ENCODE measurements around the gene HIP1R. TPM values are rescaled to one million over a fixed set of nuclear protein-coding genes. Genes with fewer than 3 reads are reported as not detected.

Gene HIP1R
- total and polyA plus RNA-seq, 2 experiments from 2014 or later, result 7.6 to 16.3 TPM

DNA sequence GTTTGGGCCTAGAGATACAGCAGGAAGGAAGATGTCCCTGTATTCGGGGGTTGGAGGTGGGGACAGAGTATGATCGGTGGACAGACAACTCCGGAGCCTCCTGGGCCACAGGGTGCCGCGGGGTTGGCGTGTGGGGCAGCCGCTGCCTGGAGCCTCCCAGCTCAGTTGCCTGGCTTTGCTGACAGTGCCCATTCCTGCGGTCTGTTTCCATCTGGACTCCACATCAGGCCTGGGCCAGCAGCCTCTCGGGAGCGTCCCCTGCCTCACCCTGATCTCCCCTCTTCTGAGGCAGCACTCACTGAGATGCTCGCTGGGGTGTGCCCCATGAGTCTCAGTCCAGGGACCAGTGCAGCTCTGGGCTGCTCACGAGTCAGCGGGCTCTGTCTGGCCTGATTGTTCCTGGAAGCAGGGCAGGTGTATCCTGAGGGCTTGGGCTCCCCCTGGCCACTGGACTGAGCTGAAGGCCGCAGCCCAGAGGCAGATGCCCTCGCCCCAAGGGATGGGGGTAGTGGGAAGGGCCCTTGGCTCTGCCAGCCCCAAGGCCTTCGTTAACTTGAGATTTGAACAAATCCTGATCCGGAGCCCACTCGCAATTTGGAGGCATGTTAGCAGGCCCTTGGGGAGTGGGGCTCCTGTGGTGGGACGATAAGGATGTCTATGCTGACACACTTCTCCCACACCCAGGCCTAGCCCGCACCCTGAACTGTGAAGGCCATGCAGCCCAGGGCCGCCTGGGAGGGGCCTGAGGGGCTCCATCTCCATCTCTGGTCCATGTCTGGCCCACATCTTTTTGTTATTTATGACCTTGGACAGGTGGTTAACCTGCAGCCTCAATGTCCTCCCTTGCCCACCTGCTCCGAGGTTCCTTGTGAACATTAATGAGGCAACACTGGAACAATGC lies 7.5 kb downstream of the HIP1R start:
- WGBS, 2 experiments (ENCODE audit: low coverage in 1 of 2, low lambda C conversion rate in 2 of 2, missing lambda C conversion rate in 2 of 2), result 90% methylated on average over 19 to 22 of the region's 22 CpGs
- no peak for DNase-seq
- no peak for TF ChIP-seq EZH2phosphoT487 (IDR thresholded peaks at IDR 0.05; ENCODE audit: insufficient read depth, low read depth)
- no peak for TF ChIP-seq EZH2 (IDR thresholded peaks at IDR 0.05; ENCODE audit: insufficient read depth, poor library complexity, severe bottlenecking)

DNA sequence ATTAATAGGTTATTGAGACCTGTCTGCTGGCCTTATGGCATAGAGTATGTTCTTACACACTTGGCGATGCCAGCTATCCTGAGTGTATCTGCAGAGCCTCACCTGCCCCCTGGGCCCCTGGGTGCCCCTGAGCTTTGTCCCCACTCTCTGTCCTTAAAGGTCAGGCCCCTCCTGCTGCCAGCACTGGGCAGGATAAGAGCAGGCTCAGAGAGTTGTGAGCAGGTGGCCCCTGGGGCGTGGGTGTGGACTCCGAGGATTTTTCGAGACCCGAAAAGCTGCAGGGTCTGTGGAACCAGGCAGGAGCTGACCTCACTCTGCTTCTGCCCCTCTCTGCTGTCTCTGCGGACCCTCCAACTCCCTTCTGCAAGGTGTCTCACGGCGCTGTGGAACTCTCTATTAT lies 8.2 kb downstream of the HIP1R start:
- no peak overlapping the region for H2AFZ ChIP-seq
- H3F3A ChIP-seq (ENCODE audit: insufficient read depth), result peaks cover 7% of the 10 kb centered on the region; the same call in 1 of the 2 replicates
- H3K4me2 ChIP-seq (ENCODE audit: unreplicated experiment), result no peak overlapping the region
- H3K36me3 ChIP-seq (ENCODE audit: low read depth), result no peaks in the 10 kb centered on the region
- DNase-seq, result no peak
- peaks cover 21% of the 10 kb centered on the region for H3K4me1 ChIP-seq (ENCODE audit: insufficient read depth)
- H3K27me3 ChIP-seq (replicated peaks; ENCODE audit: insufficient read depth), result no peaks in the 10 kb centered on the region
- in situ Hi-C loops (cut with MboI), result no loop called here
- H3K79me2 ChIP-seq (ENCODE audit: insufficient read depth), result peaks cover 7% of the 10 kb centered on the region; the same call in 1 of the 2 replicates
- no peak overlapping the region for H3K9ac ChIP-seq
- H4K20me1 ChIP-seq (ENCODE audit: insufficient read depth), result no peaks in the 10 kb centered on the region
- no peaks in the 10 kb centered on the region for H3K9me3 ChIP-seq (ENCODE audit: low read depth)
- TF ChIP-seq EZH2 (IDR thresholded peaks at IDR 0.05; ENCODE audit: insufficient read depth, poor library complexity, severe bottlenecking), result no peak
- TF ChIP-seq EZH2phosphoT487 (IDR thresholded peaks at IDR 0.05; ENCODE audit: insufficient read depth, low read depth), result no peak
- H3K27ac ChIP-seq, result no peak overlapping the region
- no peaks in the 10 kb centered on the region for H3K9me2 ChIP-seq (ENCODE audit: insufficient read depth)
- WGBS, 2 experiments (ENCODE audit: low coverage in 1 of 2, low lambda C conversion rate in 2 of 2, missing lambda C conversion rate in 2 of 2), result 89 to 90% methylated on average over 8 of the region's 8 CpGs
- no peak overlapping the region for H3K4me3 ChIP-seq

More for the DNA sequence above, 7.5 kb downstream of the HIP1R start:
- Histone ChIP-seq H4K20me1 (ENCODE audit: insufficient read depth) (no peaks in the 10 kb centered on the region), H3K4me3 (no peak overlapping the region), H2AFZ (no peak overlapping the region), H3F3A (ENCODE audit: insufficient read depth) (peaks cover 7% of the 10 kb centered on the region; the same call in 1 of the 2 replicates), H3K27ac (no peak overlapping the region), H3K4me2 (ENCODE audit: unreplicated experiment) (no peak overlapping the region), H3K79me2 (ENCODE audit: insufficient read depth) (peaks cover 12% of the 10 kb centered on the region), H3K9ac (no peak overlapping the region), H3K36me3 (ENCODE audit: low read depth) (no peaks in the 10 kb centered on the region), H3K9me3 (ENCODE audit: low read depth) (no peaks in the 10 kb centered on the region), H3K9me2 (ENCODE audit: insufficient read depth) (no peaks in the 10 kb centered on the region), H3K4me1 (ENCODE audit: insufficient read depth) (peaks cover 21% of the 10 kb centered on the region), H3K27me3 (replicated peaks; ENCODE audit: insufficient read depth) (no peaks in the 10 kb centered on the region)
- in situ Hi-C loops (cut with MboI), result no loop called here

DNA sequence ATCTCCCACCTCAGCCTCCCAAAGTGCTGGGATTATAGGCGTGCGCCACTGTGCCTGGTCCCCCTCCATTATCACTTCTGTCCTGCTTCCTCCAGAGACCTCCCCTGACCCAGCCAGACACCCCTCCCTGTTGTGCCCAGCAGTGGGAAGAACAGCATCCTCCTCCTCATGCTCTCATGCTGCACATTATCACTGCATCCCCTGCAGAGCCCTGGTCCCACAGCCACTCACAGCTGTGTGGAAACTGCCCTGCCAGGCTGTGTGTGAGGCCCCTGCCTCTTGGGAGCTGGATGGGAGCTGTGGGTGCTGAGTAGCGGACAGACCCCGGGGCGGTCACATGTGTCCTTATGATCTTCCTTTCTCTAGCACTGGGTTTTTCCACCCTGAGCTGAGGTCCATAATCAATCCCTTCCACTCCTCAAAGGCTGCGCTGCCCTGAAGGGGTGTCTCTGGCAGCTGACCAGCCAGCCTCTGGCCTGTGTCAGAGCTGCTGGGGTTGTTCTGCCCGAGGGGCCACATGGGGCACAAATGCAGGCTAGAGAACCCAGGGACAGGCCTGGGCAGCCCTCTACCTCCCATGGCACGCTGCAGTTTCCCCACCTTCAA lies 9.2 kb downstream of the HIP1R start:
- Histone ChIP-seq H3K4me3 (no peak overlapping the region), H3K9me3 (ENCODE audit: low read depth) (no peaks in the 10 kb centered on the region), H3K9me2 (ENCODE audit: insufficient read depth) (no peaks in the 10 kb centered on the region), H3K4me2 (ENCODE audit: unreplicated experiment) (no peak overlapping the region), H3K36me3 (ENCODE audit: low read depth) (no peaks in the 10 kb centered on the region), H3K4me1 (ENCODE audit: insufficient read depth) (peaks cover 21% of the 10 kb centered on the region), H4K20me1 (ENCODE audit: insufficient read depth) (no peaks in the 10 kb centered on the region), H3K9ac (no peak overlapping the region), H3F3A (ENCODE audit: insufficient read depth) (peaks cover 7% of the 10 kb centered on the region; the same call in 1 of the 2 replicates), H3K27me3 (replicated peaks; ENCODE audit: insufficient read depth) (no peaks in the 10 kb centered on the region), H3K27ac (no peak overlapping the region), H2AFZ (no peak overlapping the region), H3K79me2 (ENCODE audit: insufficient read depth) (no peaks in the 10 kb centered on the region)
- in situ Hi-C loops (cut with MboI), result no loop called here
- 85 to 92% methylated on average over 8 of the region's 8 CpGs for WGBS, 2 experiments (ENCODE audit: low coverage in 1 of 2, low lambda C conversion rate in 2 of 2, missing lambda C conversion rate in 2 of 2)
- no peak for DNase-seq
- TF ChIP-seq EZH2 (IDR thresholded peaks at IDR 0.05; ENCODE audit: insufficient read depth, poor library complexity, severe bottlenecking), result no peak
- no peak for TF ChIP-seq EZH2phosphoT487 (IDR thresholded peaks at IDR 0.05; ENCODE audit: insufficient read depth, low read depth)

DNA sequence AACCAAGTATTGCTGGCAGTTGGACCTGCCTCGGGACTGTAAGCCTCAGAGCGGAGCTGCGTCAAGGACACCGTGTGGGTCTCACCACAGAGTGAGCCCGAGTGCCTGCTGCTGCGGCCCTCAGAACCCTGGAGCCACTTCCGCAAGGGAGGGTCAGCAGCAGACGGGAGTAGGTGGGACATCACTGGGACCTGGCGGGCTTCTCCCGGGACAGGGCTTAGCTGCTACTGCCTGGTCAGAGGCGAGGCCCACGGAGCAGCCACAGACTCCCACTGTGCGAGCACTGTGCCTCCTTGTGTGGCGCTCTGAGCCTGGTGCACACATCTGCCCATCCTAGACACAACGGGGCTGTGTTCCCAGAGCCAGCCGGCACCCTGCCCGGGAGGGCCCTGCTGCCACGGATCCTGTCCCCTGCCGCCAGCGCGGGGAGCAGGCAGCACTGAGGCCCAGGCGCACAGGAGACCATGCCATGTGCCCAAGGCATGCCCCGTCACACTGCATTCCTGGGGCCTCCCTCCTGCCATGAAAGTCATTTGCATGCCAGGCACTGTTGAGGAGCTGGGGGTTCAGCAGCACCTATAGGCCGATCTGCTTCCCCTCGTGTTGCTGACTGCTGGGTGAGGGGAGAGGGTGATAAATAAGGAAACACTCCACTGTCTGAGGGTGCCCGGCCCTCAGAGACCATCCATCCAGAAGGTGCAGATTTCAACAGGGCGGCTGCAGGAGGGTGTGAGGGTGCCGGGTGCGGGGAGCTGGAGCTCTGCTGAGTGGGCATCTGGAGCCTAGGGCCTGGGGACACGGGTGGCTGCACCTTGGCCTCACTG lies 10.0 kb downstream of the HIP1R start:
- H3K9ac ChIP-seq, result no peak overlapping the region
- no peaks in the 10 kb centered on the region for H3K9me2 ChIP-seq (ENCODE audit: insufficient read depth)
- H3K36me3 ChIP-seq (ENCODE audit: low read depth), result no peaks in the 10 kb centered on the region
- H4K20me1 ChIP-seq (ENCODE audit: insufficient read depth), result no peaks in the 10 kb centered on the region
- in situ Hi-C loops (cut with MboI), result no loop called here
- 86 to 89% methylated on average over 24 to 30 of the region's 30 CpGs for WGBS, 2 experiments (ENCODE audit: low coverage in 1 of 2, low lambda C conversion rate in 2 of 2, missing lambda C conversion rate in 2 of 2)
- no peak overlapping the region for H2AFZ ChIP-seq
- H3K27ac ChIP-seq, result no peak overlapping the region
- no peaks in the 10 kb centered on the region for H3K79me2 ChIP-seq (ENCODE audit: insufficient read depth)
- DNase-seq, result no peak
- no peak overlapping the region for H3K4me2 ChIP-seq (ENCODE audit: unreplicated experiment)
- no peaks in the 10 kb centered on the region for H3K9me3 ChIP-seq (ENCODE audit: low read depth)
- no peaks in the 10 kb centered on the region for H3K27me3 ChIP-seq (replicated peaks; ENCODE audit: insufficient read depth)
- no peak overlapping the region for H3K4me3 ChIP-seq
- no peak for TF ChIP-seq EZH2 (IDR thresholded peaks at IDR 0.05; ENCODE audit: insufficient read depth, poor library complexity, severe bottlenecking)
- no peak for TF ChIP-seq EZH2phosphoT487 (IDR thresholded peaks at IDR 0.05; ENCODE audit: insufficient read depth, low read depth)
- peaks cover 5% of the 10 kb centered on the region; the same call in 1 of the 2 replicates for H3F3A ChIP-seq (ENCODE audit: insufficient read depth)
- H3K4me1 ChIP-seq (ENCODE audit: insufficient read depth), result peaks cover 18% of the 10 kb centered on the region

Measured in GM23248 (cell line).